ENCODE measurements around the gene SLC15A4. TPM values are rescaled to one million over a fixed set of nuclear protein-coding genes. Genes with fewer than 3 reads are reported as not detected.

The SLC15A4 gene
- total RNA-seq, 1 experiment from 2014 or later: 29.1 TPM

DNA sequence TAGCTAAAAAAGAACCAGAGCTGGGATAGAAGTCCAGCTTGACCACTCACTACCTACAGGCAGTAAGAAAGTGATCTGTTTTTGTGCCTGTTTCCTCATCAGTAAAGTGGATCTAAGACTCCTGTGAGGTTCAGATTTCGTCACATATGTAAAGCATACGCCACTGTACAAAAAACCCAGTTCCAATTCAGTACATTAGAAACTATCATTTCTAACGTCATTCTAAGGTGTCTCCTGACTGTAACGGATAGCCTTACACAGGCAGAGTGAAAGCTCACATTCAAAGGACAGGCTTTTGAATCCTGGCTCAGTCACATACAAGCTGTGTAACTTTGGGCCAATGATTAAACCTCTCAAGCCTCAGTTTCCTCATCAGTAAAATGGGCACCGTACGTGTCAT is 3.5 kb downstream of the SLC15A4 start:
- ATAC-seq: no peak
- Histone ChIP-seq H3K27me3 (ENCODE audit: control insufficient read depth, insufficient read depth, low read length) (no peaks in the 10 kb centered on the region), H3K27ac (ENCODE audit: low read length) (no peak overlapping the region), H3K36me3 (ENCODE audit: control insufficient read depth, insufficient read depth, low read length) (peaks cover 6% of the 10 kb centered on the region; the same call in 1 of the 2 replicates), H3K9me3 (ENCODE audit: control insufficient read depth, insufficient read depth, low read depth, low read length) (no peaks in the 10 kb centered on the region), H3K4me3 (ENCODE audit: low read depth in 2 of 2, low read length in 2 of 2) (no peak overlapping the region), H3K4me1 (ENCODE audit: control insufficient read depth, insufficient read depth, low read length) (peaks cover 28% of the 10 kb centered on the region)
- no peak for TF ChIP-seq SIN3A (IDR thresholded peaks at IDR 0.05; ENCODE audit: borderline replicate concordance, insufficient read depth, low read depth, low read length)
- TF ChIP-seq TCF7L2 (IDR thresholded peaks at IDR 0.05; ENCODE audit: low read depth, low read length): no peak
- TF ChIP-seq POLR2AphosphoS5 (IDR thresholded peaks at IDR 0.05; ENCODE audit: low read depth, low read length): no peak
- TF ChIP-seq, protein P1, sequence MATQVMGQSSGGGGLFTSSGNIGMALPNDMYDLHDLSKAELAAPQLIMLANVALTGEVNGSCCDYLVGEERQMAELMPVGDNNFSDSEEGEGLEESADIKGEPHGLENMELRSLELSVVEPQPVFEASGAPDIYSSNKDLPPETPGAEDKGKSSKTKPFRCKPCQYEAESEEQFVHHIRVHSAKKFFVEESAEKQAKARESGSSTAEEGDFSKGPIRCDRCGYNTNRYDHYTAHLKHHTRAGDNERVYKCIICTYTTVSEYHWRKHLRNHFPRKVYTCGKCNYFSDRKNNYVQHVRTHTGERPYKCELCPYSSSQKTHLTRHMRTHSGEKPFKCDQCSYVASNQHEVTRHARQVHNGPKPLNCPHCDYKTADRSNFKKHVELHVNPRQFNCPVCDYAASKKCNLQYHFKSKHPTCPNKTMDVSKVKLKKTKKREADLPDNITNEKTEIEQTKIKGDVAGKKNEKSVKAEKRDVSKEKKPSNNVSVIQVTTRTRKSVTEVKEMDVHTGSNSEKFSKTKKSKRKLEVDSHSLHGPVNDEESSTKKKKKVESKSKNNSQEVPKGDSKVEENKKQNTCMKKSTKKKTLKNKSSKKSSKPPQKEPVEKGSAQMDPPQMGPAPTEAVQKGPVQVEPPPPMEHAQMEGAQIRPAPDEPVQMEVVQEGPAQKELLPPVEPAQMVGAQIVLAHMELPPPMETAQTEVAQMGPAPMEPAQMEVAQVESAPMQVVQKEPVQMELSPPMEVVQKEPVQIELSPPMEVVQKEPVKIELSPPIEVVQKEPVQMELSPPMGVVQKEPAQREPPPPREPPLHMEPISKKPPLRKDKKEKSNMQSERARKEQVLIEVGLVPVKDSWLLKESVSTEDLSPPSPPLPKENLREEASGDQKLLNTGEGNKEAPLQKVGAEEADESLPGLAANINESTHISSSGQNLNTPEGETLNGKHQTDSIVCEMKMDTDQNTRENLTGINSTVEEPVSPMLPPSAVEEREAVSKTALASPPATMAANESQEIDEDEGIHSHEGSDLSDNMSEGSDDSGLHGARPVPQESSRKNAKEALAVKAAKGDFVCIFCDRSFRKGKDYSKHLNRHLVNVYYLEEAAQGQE (IDR thresholded peaks at IDR 0.05; ENCODE audit: insufficient read depth in 1 of 2, low read depth in 2 of 2, low read length in 1 of 2): no peak
- TF ChIP-seq, protein P2, sequence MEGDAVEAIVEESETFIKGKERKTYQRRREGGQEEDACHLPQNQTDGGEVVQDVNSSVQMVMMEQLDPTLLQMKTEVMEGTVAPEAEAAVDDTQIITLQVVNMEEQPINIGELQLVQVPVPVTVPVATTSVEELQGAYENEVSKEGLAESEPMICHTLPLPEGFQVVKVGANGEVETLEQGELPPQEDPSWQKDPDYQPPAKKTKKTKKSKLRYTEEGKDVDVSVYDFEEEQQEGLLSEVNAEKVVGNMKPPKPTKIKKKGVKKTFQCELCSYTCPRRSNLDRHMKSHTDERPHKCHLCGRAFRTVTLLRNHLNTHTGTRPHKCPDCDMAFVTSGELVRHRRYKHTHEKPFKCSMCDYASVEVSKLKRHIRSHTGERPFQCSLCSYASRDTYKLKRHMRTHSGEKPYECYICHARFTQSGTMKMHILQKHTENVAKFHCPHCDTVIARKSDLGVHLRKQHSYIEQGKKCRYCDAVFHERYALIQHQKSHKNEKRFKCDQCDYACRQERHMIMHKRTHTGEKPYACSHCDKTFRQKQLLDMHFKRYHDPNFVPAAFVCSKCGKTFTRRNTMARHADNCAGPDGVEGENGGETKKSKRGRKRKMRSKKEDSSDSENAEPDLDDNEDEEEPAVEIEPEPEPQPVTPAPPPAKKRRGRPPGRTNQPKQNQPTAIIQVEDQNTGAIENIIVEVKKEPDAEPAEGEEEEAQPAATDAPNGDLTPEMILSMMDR (IDR thresholded peaks at IDR 0.05): no peak
- no peak for DNase-seq (ENCODE audit: low read depth, low spot score)
- intact Hi-C loops (cut with micrococcal nuclease; ENCODE audit: unreplicated experiment) (no loop called here), in situ Hi-C loops (cut with HindIII; ENCODE audit: low pct_unique_long_range_greater_than_20kb, low sequenced_read_pairs) (no loop called here)
- no TSS peak for BruUV-seq (replicated peaks)
- POLR2A ChIA-PET: no interaction called here
- CTCF ChIA-PET: no interaction called here

- in situ Hi-C loops (cut with HindIII; ENCODE audit: low pct_unique_long_range_greater_than_20kb, low sequenced_read_pairs): no loop called here
- CTCF ChIA-PET: interaction anchor here (0.5 kb wide), 1 partner anchor 194 kb away, joined by 14 read pairs; no protein-coding TSS in a partner anchor
Measured at GRCh38 chr12:128819293-128820144, 4.2 kb downstream of the SLC15A4 start.

More at GRCh38 chr12:128819293-128820144, 4.2 kb downstream of the SLC15A4 start:
- no peaks in the 10 kb centered on the region for H3K9me3 ChIP-seq (ENCODE audit: control insufficient read depth, insufficient read depth, low read depth, low read length)
- H3K36me3 ChIP-seq (ENCODE audit: control insufficient read depth, insufficient read depth, low read length): peaks cover 6% of the 10 kb centered on the region; the same call in 1 of the 2 replicates
- TF ChIP-seq POLR2AphosphoS5 (IDR thresholded peaks at IDR 0.05; ENCODE audit: low read depth, low read length) (no peak), SIN3A (IDR thresholded peaks at IDR 0.05; ENCODE audit: borderline replicate concordance, insufficient read depth, low read depth, low read length) (no peak)
- BruUV-seq (replicated peaks): no TSS peak
- no peak overlapping the region for H3K27ac ChIP-seq (ENCODE audit: low read length)
- no peak for DNase-seq (ENCODE audit: low read depth, low spot score)
- H3K27me3 ChIP-seq (ENCODE audit: control insufficient read depth, insufficient read depth, low read length): no peaks in the 10 kb centered on the region
- POLR2A ChIA-PET: no interaction called here
- no peak overlapping the region for H3K4me3 ChIP-seq (ENCODE audit: low read depth in 2 of 2, low read length in 2 of 2)
- ATAC-seq: no peak
- intact Hi-C loops (cut with micrococcal nuclease; ENCODE audit: unreplicated experiment): no loop called here
- peaks cover 24% of the 10 kb centered on the region for H3K4me1 ChIP-seq (ENCODE audit: control insufficient read depth, insufficient read depth, low read length)

All from Panc1 (cell line).